ENCODE data around the gene STARD3. TPM values are rescaled to one million over a fixed set of nuclear protein-coding genes. Genes with fewer than 3 reads are reported as not detected.
A peak's percentile ranks its signal among the peaks of the same experiment; 100 is the strongest.

Gene STARD3
- total RNA-seq, 1 experiment from 2014 or later = 30.1 TPM

DNA sequence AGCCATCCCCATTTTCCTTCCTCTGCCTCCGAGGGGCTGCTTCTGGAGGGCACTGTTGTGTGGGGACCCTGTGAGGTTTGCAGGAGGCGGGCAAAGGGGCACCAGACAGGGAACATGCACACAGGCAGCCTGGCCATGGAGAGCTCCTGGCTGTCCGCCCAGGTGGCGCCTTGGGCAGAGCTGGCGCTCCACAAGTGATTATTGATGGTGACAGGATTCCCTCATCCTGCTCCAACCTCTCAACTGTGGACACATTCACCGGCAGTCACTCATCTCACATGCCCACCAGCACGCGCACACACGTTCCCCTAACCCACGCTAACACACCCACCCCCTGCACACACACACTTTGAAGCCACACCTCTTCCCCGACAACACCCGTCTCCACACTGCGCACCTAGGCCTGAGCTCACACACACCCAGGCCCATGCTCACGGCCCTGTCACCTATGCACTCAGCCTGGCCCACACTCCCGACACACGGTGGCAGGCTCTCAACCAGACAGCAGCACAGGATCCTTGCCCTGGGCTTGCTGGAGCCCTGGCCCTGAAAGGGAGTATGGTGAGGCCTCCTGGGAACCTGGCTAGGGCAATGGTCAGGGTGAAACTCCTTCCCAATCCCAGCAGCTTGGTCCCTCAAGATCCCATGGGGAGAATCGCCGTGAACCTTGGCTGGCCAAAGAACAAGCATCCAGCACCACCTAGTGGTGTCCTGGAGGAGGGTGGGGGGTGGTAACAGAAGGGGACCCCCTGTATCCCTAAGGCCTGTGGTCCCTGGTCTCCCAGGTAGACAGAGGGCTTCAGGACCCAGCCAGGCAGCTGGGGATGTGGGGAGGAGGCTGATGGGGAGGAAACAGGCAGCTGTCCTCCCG lies 34.9 kb downstream of the STARD3 start:
- no peak overlapping the region for H3K4me3 Mint-ChIP-seq (ENCODE audit: unreplicated experiment)

DNA sequence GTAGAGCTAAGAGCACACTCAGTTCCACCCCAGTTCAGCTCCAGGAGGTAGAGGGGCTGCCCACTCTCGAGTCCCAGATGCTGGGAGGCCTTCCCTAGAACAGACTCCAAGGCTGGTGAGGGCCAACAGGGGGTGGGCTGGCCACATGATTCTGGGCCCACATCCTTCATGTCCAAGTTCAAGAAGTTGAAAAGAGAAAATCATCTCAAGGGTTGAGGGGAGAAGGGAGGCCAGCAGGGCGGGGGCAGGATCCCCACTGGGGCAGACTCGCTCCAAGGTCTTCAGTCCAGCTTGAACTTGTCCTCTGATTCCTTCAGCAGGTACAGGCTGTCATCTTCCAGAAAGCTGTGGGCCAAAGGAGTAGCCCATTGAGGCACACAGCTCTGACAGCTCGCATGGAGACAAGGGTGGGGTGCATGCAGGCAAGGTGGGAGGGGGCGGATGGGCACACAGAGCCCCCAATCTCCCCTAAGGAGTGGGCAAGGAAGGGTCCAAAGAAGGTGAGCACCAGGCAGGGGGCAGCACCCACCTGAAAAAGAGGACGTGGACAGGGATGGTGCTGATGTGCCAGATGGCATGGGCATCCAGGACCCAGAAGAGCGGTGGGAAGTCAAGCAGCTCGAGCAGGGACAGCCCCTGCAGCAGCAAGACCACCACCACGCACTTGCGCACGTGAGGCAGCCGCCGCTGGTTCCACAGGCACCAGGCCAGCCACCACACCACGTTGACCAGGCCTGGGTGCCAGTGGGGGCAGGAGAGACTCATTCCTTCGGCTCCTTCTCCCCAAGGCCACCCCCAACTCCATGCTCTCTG lies 35.8 kb downstream of the STARD3 start:
- intact Hi-C loops (cut with micrococcal nuclease) = no loop called here
- Mint-ChIP-seq H3K27ac (ENCODE audit: low read depth, unreplicated experiment) (no peak overlapping the region), H3K27me3 (ENCODE audit: insufficient read depth, unreplicated experiment) (peaks cover 23% of the 10 kb centered on the region), H3K36me3 (ENCODE audit: insufficient read depth, unreplicated experiment) (peaks cover 13% of the 10 kb centered on the region), H3K4me3 (ENCODE audit: unreplicated experiment) (no peak overlapping the region), H3K9me3 (ENCODE audit: unreplicated experiment) (no peaks in the 10 kb centered on the region), H3K4me1 (ENCODE audit: insufficient read depth, unreplicated experiment) (peaks cover 10% of the 10 kb centered on the region)
- ChIA-PET CTCF (interaction anchor here (0.7 to 1.3 kb wide), 7 partner anchors 9 to 155 kb away, joined by 3 to 5 read pairs (median 3); no protein-coding TSS in a partner anchor), POLR2A (interaction anchor here (1.0 to 1.1 kb wide), 3 partner anchors 16 to 51 kb away, joined by 3 read pairs; no protein-coding TSS in a partner anchor)
- no peak for TF ChIP-seq CTCF (IDR thresholded peaks at IDR 0.05; ENCODE audit: unreplicated experiment)
- no TSS peak for BruUV-seq (replicated peaks)
- no peak for DNase-seq (ENCODE audit: unreplicated experiment)

More for the DNA sequence above, 34.9 kb downstream of the STARD3 start:
- intact Hi-C loops (cut with micrococcal nuclease) = no loop called here
- ChIA-PET CTCF (interaction anchor here (0.6 to 1.3 kb wide), 11 partner anchors 8 to 223 kb away, joined by 3 to 8 read pairs (median 3); no protein-coding TSS in a partner anchor), POLR2A (interaction anchor here (1.0 to 1.3 kb wide), 3 partner anchors 17 to 50 kb away, joined by 3 to 4 read pairs (median 3); no protein-coding TSS in a partner anchor)
- H3K36me3 Mint-ChIP-seq (ENCODE audit: insufficient read depth, unreplicated experiment) = peaks cover 13% of the 10 kb centered on the region
- no peaks in the 10 kb centered on the region for H3K9me3 Mint-ChIP-seq (ENCODE audit: unreplicated experiment)
- peak; percentile 39 for DNase-seq (ENCODE audit: unreplicated experiment)
- H3K4me1 Mint-ChIP-seq (ENCODE audit: insufficient read depth, unreplicated experiment) = peaks cover 14% of the 10 kb centered on the region
- H3K27me3 Mint-ChIP-seq (ENCODE audit: insufficient read depth, unreplicated experiment) = peaks cover 28% of the 10 kb centered on the region
- BruUV-seq (replicated peaks) = no TSS peak
- H3K27ac Mint-ChIP-seq (ENCODE audit: low read depth, unreplicated experiment) = peak overlapping the region; percentile 67
- TF ChIP-seq CTCF (IDR thresholded peaks at IDR 0.05; ENCODE audit: unreplicated experiment) = peak; percentile 38

DNA sequence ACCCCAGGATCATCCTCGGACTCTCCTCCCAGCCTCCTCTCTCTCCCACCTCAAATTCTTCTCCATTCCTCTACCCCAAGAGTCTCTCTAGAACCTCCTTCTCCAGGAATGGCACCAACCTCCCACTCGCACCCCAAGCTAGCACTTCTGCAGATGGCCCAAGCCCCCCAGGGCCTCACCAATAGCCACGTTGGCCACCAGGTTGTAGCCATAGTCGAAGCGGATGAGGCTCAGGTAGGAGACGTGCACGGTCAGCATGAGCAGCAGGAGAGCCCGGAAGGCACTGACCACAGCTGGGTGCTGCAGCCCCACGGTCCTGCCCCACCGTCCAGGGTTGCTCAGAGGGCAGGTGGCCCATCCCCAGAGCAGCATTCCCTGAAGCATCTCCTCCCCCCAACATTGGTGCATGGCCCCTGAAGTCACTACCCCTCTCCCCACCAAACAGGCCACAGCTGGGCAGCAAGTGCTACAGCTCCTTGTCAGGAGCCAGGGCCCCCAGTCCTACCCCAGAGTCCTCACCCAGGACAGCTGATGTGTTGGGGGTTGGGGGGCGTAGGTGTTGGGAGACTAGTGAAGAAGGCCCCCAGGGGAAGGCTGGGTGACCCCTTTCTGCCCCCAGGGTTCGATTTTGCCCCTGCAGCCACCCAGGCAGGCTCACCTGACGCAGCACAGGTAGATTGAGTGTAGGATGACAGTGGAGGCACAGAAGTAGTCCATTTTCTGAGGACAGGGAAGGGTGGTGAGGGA lies 36.6 kb downstream of the STARD3 start:
- intact Hi-C loops (cut with micrococcal nuclease) = no loop called here
- no peaks in the 10 kb centered on the region for H3K9me3 Mint-ChIP-seq (ENCODE audit: unreplicated experiment)
- CTCF ChIA-PET = interaction anchor here (0.6 to 0.9 kb wide), 2 partner anchors 51 to 703 kb away, joined by 3 read pairs; no protein-coding TSS in a partner anchor
- H3K4me1 Mint-ChIP-seq (ENCODE audit: insufficient read depth, unreplicated experiment) = peaks cover 7% of the 10 kb centered on the region
- no peak overlapping the region for H3K27ac Mint-ChIP-seq (ENCODE audit: low read depth, unreplicated experiment)
- TF ChIP-seq CTCF (IDR thresholded peaks at IDR 0.05; ENCODE audit: unreplicated experiment) = no peak
- no peak for DNase-seq (ENCODE audit: unreplicated experiment)
- peaks cover 18% of the 10 kb centered on the region for H3K27me3 Mint-ChIP-seq (ENCODE audit: insufficient read depth, unreplicated experiment)
- POLR2A ChIA-PET = interaction anchor here (1.0 kb wide), 2 partner anchors 23 to 52 kb away, joined by 3 read pairs; no protein-coding TSS in a partner anchor
- BruUV-seq (replicated peaks) = no TSS peak
- peaks cover 13% of the 10 kb centered on the region for H3K36me3 Mint-ChIP-seq (ENCODE audit: insufficient read depth, unreplicated experiment)
- H3K4me3 Mint-ChIP-seq (ENCODE audit: unreplicated experiment) = no peak overlapping the region
